COR-L47 (cell line): ENCODE measurements around the gene SOX3.

Experiments used
- DNase-seq: peaks from one replicate; lab custom pipeline; 2025; lab: John Stamatoyannopoulos, UW

Gene SOX3

DNA sequence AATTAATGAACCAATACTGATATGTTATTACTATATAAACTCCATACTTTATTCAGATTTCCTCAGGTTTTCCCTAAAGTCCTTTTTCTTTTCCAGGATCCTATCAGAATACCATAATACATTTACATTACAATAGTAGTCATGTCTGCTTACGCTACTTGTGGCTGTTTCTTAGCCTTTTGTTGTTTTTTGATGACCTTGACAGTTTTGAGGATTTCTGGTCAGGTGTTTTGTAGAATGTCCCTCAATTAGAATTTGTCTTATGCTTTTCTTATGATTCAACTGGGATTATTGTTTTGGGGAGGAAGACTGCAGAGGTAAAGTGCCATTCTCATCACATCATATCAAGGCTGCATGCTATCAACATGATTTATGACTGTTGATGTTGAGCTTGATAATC lies 9.1 kb downstream of the SOX3 start:
- DNase-seq = no peak

GRCh38 chrX:140492066-140492994 lies 12.5 kb downstream of the SOX3 start:
- no peak for DNase-seq

DNA sequence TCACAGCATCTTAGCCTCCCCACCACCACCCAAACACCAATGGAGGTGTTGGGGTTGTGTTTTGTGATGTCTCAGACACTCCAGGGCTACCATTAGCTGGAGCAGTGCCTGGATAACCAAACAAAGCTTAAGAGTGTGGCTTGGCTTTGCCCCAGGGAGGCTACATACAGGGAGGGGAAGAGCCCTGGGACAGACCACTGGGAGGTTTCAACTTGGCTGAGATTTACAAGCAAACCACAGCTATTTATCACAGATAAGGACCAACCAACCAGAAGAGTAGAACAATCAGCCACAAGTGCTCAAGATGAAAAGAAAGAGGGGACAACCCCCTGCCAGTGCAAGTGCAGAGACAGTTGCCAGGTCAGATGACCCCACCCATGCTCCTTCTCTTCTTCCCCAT lies 24.1 kb downstream of the SOX3 start:
- DNase-seq = no peak

- DNase-seq = no peak
These were observed 26.9 kb downstream of the SOX3 start for GRCh38 chrX:140477987-140478386.

GRCh38 chrX:140475025-140475424 lies 29.8 kb downstream of the SOX3 start:
- no peak for DNase-seq

DNA sequence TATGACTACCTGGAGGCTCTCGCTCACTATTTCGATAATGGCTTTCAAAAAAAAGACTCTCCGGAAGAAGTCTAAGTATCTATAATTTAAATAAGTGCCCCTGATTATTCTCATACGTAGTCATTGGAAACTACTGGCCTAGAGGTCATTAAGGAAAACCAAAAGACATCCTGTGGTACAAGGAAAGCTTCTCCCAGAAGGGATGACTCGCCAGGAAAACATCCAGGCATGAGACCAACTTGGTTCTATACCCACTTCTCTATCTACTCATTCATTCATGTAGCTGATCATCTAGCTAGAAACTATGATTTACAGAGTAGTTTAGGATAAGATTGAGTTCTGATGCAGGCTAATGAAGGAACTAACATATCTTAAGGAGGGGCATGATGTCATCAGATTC lies 37.7 kb downstream of the SOX3 start:
- no peak for DNase-seq
